ENCODE measurements around the gene MGLL. TPM values are rescaled to one million over a fixed set of nuclear protein-coding genes. Genes with fewer than 3 reads are reported as not detected.
A peak's percentile ranks its signal among the peaks of the same experiment; 100 is the strongest.

Gene MGLL
- total and polyA plus RNA-seq, 5 experiments from 2014 or later = 0.34 to 0.77 (median 0.62) TPM; not detected in 2

DNA sequence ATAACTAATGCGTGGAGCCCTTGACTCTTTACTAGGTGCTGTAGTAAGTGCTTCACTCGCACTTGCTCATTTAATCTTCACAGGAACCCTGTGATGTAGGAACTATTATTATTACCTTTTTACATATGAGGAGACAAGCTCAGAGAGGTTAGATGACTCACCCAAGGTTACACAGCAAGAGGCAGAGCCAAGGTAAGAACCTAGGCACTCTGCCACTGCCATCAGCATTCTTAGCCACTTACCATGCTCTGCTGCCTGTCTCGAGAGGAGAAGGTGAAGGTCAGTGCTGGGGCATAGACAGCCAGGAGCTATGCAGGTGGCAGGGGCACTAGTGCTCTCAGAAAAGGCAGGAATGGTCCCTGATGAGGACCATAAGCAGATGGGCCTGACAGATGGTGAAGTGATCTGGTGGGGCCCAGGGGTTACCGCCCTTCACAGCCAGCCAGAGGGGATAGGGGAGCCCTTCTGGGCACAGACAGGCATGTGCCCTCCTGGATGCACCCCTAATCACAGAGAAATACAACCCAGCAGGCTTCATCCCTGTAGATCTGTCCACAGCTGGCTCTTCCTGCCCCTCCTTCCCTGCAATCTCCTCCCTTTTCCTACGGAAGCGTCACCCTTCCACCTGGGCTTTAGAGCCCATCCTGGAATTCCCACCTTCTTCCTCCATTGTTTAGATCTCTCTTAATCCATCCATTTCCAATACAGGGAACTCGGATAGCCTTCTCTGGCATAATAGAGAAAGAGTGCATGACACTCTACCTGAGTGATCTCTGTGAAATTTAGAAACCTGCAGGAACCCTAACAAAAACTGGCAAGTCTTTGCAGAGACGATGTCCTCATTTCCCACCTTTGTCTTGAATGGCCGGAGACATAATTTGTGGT, 122.7 kb downstream of the MGLL start:
- ATAC-seq (no peak), DNase-seq (no peak)
- Mint-ChIP-seq H3K4me3 (no peak overlapping the region), H3K9me3 (peaks cover 0 to 10% (median 4%) of the 10 kb centered on the region in 9 donors), H3K27me3 (peaks cover 0 to 4% (median 0%) of the 10 kb centered on the region in 5 donors), H3K4me1 (peaks cover 0 to 7% (median 2%) of the 10 kb centered on the region in 4 donors), H3K36me3 (no peaks in the 10 kb centered on the region), H3K27ac (peak overlapping the region in 1 of 10 donors; percentile 33)
- POLR2A ChIA-PET = no interaction called here

GRCh38 chr3:127698691-127699415, 123.5 kb downstream of the MGLL start:
- no peak for ATAC-seq
- Mint-ChIP-seq H3K4me1 (peaks cover 0 to 7% (median 2%) of the 10 kb centered on the region in 4 donors), H3K27me3 (peaks cover 0 to 4% (median 0%) of the 10 kb centered on the region in 5 donors), H3K9me3 (peaks cover 0 to 7% (median 2%) of the 10 kb centered on the region in 9 donors), H3K27ac (no peak overlapping the region), H3K4me3 (no peak overlapping the region), H3K36me3 (no peaks in the 10 kb centered on the region)
- peak in 1 of 10 donors; percentile 52 for DNase-seq
- POLR2A ChIA-PET = no interaction called here

GRCh38 chr3:127698286-127698685, 124.0 kb downstream of the MGLL start:
- ATAC-seq = no peak

GRCh38 chr3:127697551-127698240, 124.6 kb downstream of the MGLL start:
- DNase-seq (peak in 7 of 10 donors; percentile 23 to 74 (median 40)), ATAC-seq (peak; percentile 80 to 82)
- Mint-ChIP-seq H3K27ac (no peak overlapping the region), H3K9me3 (peaks cover 0 to 2% (median 0%) of the 10 kb centered on the region in 9 donors), H3K36me3 (no peaks in the 10 kb centered on the region), H3K4me1 (peaks cover 0 to 7% (median 4%) of the 10 kb centered on the region in 4 donors), H3K27me3 (peaks cover 0 to 6% (median 0%) of the 10 kb centered on the region in 5 donors), H3K4me3 (no peak overlapping the region)
- POLR2A ChIA-PET = interaction anchor here (0.6 to 1.4 kb wide), 2 partner anchors 25 to 105 kb away, joined by 3 read pairs; partner anchors contain the start of gene ABTB1

More at GRCh38 chr3:127698286-127698685, 124.0 kb downstream of the MGLL start:
- no peak for DNase-seq
- H3K4me1 Mint-ChIP-seq = peaks cover 0 to 7% (median 3%) of the 10 kb centered on the region in 4 donors
- peaks cover 0 to 2% (median 0%) of the 10 kb centered on the region in 9 donors for H3K9me3 Mint-ChIP-seq
- no peak overlapping the region for H3K27ac Mint-ChIP-seq
- POLR2A ChIA-PET = interaction anchor here (1.4 kb wide), 1 partner anchor 26 kb away, joined by 3 read pairs; the partner anchor contains the start of gene ABTB1
- no peak overlapping the region for H3K4me3 Mint-ChIP-seq
- peaks cover 0 to 4% (median 0%) of the 10 kb centered on the region in 5 donors for H3K27me3 Mint-ChIP-seq
- H3K36me3 Mint-ChIP-seq = no peaks in the 10 kb centered on the region

DNA sequence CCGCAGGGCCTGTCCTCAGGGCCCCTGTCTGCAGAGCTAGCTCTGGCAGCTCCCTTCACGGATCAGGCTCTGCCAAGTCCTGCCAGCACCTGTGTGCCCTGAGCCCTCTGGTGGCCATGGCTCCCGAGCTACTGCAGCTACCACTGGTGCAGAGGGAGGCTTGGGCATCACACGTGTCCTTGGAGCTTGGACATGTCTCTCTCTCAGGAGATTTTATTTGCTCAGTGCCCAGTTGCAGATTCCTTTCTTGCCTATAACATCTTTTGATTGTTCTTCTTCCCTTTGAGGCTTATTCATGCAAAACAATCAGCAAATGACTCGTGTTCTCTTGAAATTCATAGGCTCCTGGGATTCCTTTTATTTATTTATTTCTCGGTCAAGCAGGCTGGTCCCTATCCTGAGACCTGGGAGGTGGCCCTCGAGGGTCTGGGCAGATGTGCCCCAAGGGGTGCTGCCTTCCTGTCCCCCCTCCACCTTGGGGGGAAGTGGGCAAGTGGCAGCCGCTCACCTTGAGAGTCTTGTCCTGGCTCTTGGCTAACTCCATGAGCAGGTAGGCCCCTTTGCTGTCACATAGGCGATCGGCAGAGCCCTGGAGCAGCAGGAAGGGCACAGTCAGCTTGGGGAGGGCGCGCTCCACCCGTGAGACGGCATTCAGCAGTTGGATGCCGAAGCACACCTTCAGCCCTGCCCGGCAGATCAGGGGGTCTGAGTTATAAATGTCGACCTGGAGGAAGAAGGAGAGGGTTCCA, 127.7 kb downstream of the MGLL start:
- Mint-ChIP-seq H3K9me3 (no peaks in the 10 kb centered on the region), H3K36me3 (no peaks in the 10 kb centered on the region), H3K27ac (no peak overlapping the region), H3K4me1 (peaks cover 0 to 7% (median 4%) of the 10 kb centered on the region in 4 donors), H3K4me3 (no peak overlapping the region), H3K27me3 (peaks cover 0 to 2% (median 0%) of the 10 kb centered on the region in 5 donors)
- DNase-seq = peak in 8 of 10 donors; percentile 27 to 74 (median 43)
- POLR2A ChIA-PET = interaction anchor here (0.6 to 0.9 kb wide), 2 partner anchors 36 to 65 kb away, joined by 4 to 6 read pairs; no protein-coding TSS in a partner anchor
- ATAC-seq = peak; percentile 78 to 89

- DNase-seq (no peak), ATAC-seq (no peak)
- Mint-ChIP-seq H3K36me3 (no peaks in the 10 kb centered on the region), H3K27me3 (peaks cover 0 to 2% (median 0%) of the 10 kb centered on the region in 5 donors), H3K4me3 (no peak overlapping the region), H3K9me3 (no peaks in the 10 kb centered on the region), H3K27ac (peak overlapping the region in 2 of 10 donors; percentile 14 to 43), H3K4me1 (peaks cover 0 to 7% (median 4%) of the 10 kb centered on the region in 4 donors)
- POLR2A ChIA-PET = interaction anchor here (0.6 to 0.9 kb wide), 2 partner anchors 64 to 149 kb away, joined by 3 to 4 read pairs; no protein-coding TSS in a partner anchor
Measured at GRCh38 chr3:127693336-127693843, 128.9 kb downstream of the MGLL start.

DNA sequence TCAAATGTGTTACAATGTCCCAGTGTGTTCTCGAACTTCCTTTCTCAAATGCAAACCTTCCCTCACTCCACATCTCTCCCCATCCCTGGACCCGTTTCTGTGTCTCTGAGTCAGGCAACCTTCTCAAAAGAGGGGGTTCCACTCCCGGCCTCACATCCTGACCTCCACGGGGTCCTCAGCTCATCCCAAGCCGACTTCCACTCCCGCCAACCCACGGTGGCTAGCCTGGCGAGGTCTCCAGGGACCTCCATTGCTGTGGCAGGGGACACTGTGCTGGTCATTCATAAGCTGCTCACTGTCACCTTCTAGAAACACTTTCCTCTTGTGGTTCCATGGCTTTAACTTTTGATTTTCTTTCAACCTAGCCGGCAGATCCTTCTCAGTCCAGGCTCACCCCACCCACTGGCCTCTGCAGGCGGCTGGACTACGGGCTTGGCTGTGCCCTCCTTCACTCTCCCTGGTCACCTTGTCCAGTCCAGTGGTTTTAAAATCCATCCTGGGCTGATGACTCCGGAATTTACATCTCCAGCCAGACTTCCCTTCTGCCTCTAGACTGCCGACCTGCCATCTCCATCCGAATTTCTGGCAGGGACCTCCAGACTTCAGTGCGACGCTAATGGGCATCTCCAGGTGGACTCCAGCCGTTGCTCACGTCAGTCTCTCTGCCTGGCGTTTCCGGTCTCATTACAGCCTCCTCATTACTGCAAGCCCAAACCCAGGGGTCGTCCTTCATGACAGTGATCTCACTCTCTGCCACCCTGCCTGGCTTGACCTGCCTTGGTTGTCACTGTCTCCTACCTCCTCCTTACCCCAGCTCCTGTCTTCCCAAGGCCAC, 129.6 kb downstream of the MGLL start:
- no peak for DNase-seq
- POLR2A ChIA-PET = no interaction called here
- no peak for ATAC-seq
- no peaks in the 10 kb centered on the region for H3K9me3 Mint-ChIP-seq
- peaks cover 0 to 2% (median 0%) of the 10 kb centered on the region in 5 donors for H3K27me3 Mint-ChIP-seq
- H3K4me3 Mint-ChIP-seq = no peak overlapping the region
- no peak overlapping the region for H3K27ac Mint-ChIP-seq
- H3K36me3 Mint-ChIP-seq = no peaks in the 10 kb centered on the region
- H3K4me1 Mint-ChIP-seq = peaks cover 0 to 7% (median 4%) of the 10 kb centered on the region in 4 donors

DNA sequence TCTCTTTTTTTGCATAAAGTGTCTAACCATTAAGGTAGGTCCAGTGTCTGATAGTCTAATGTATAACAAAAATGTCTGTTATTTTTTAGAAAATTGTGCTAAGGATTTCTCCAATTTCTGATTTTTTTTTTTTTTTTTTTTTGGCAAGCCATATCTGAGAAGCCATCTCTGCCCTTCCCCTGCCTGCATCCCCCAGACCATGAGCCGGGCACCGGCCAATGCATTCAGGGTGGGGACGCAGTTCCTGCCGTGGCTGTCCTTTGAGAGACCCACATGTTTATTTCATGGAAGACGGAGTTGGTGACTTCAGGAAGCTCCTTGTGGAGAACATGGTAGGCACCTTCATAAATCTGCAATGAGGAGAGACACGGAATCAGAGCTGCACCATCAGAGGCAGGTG, 130.3 kb downstream of the MGLL start:
- H3K4me1 Mint-ChIP-seq = peaks cover 0 to 4% (median 2%) of the 10 kb centered on the region in 4 donors
- H3K27me3 Mint-ChIP-seq = peaks cover 0 to 2% (median 0%) of the 10 kb centered on the region in 5 donors
- no peak for DNase-seq
- H3K27ac Mint-ChIP-seq = no peak overlapping the region
- no peak overlapping the region for H3K4me3 Mint-ChIP-seq
- H3K9me3 Mint-ChIP-seq = no peaks in the 10 kb centered on the region
- H3K36me3 Mint-ChIP-seq = no peaks in the 10 kb centered on the region
- ATAC-seq = no peak
- POLR2A ChIA-PET = interaction anchor here (0.7 kb wide), 1 partner anchor 10 kb away, joined by 4 read pairs; no protein-coding TSS in a partner anchor

DNA sequence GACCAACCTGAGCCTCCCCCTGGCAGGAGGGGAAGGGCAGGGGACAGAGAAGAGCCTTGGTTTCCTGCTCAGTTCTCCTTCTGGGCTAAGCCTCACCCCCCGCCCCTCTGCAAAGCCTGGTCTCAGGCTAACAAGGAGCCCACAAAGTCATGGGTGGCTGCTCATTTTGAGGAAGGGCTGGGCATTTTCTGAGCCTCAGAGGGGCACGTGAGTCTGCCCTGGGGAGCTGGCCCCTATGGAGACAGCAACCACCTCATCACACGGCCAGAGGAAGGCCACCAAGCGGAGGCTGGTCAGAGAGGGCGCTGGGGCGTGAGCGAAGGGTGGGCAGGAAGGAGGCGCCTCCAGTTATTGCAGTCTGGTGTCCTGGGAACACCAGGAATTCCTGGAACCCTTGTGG, 130.8 kb downstream of the MGLL start:
- H3K36me3 Mint-ChIP-seq = no peaks in the 10 kb centered on the region
- H3K9me3 Mint-ChIP-seq = no peaks in the 10 kb centered on the region
- H3K4me3 Mint-ChIP-seq = no peak overlapping the region
- no peak overlapping the region for H3K27ac Mint-ChIP-seq
- peaks cover 0 to 4% (median 0%) of the 10 kb centered on the region in 4 donors for H3K4me1 Mint-ChIP-seq
- peaks cover 0 to 2% (median 0%) of the 10 kb centered on the region in 5 donors for H3K27me3 Mint-ChIP-seq
- no peak for ATAC-seq
- POLR2A ChIA-PET = interaction anchor here (0.7 kb wide), 1 partner anchor 10 kb away, joined by 4 read pairs; no protein-coding TSS in a partner anchor
- no peak for DNase-seq

- POLR2A ChIA-PET = no interaction called here
Measured at GRCh38 chr3:127690823-127691452, 131.4 kb downstream of the MGLL start.

More at GRCh38 chr3:127690823-127691452, 131.4 kb downstream of the MGLL start:
- Mint-ChIP-seq H3K4me1 (peaks cover 0 to 4% (median 0%) of the 10 kb centered on the region in 4 donors), H3K4me3 (no peak overlapping the region), H3K9me3 (no peaks in the 10 kb centered on the region), H3K27ac (no peak overlapping the region), H3K27me3 (peaks cover 0 to 2% (median 0%) of the 10 kb centered on the region in 5 donors), H3K36me3 (no peaks in the 10 kb centered on the region)
- peak in 1 of 10 donors; percentile 59 for DNase-seq
- ATAC-seq = no peak
